ENCODE measurements around the gene BET1L. TPM values are rescaled to one million over a fixed set of nuclear protein-coding genes. Genes with fewer than 3 reads are reported as not detected.
A peak's percentile ranks its signal among the peaks of the same experiment; 100 is the strongest.

BET1L gene, protein sequence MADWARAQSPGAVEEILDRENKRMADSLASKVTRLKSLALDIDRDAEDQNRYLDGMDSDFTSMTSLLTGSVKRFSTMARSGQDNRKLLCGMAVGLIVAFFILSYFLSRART
- total RNA-seq (10 to 100 TPM; 24.6 to 76.6 (median 65.5) TPM), polyA plus RNA-seq (10 to 100 TPM; 38.9 to 51.6 TPM)
- long read RNA-seq, donor 1, transcript BET1L-203 (4 exons, 2,819 nt) = major isoform, 92 of 143 reads
- long read RNA-seq, donor 1, partial matches to known transcripts = 8 of 143 reads
- long read RNA-seq, donor 1, other reads (novel, unspliced or antisense) = 42 of 143 reads
- long read RNA-seq, donor 2, transcript BET1L-203 (4 exons, 2,819 nt) = major isoform, 17 of 18 reads
- long read RNA-seq, donor 2, partial matches to known transcripts = 0 of 18 reads
- long read RNA-seq, donor 2, other reads (novel, unspliced or antisense) = 0 of 18 reads
- long read RNA-seq, donor 3, transcript BET1L-201 (3 exons, 2,916 nt) = minor isoform, 11 of 198 reads
- long read RNA-seq, donor 3, transcript BET1L-203 (4 exons, 2,819 nt) = major isoform, 138 of 198 reads
- long read RNA-seq, donor 3, partial matches to known transcripts = 8 of 198 reads
- long read RNA-seq, donor 3, other reads (novel, unspliced or antisense) = 40 of 198 reads

DNA sequence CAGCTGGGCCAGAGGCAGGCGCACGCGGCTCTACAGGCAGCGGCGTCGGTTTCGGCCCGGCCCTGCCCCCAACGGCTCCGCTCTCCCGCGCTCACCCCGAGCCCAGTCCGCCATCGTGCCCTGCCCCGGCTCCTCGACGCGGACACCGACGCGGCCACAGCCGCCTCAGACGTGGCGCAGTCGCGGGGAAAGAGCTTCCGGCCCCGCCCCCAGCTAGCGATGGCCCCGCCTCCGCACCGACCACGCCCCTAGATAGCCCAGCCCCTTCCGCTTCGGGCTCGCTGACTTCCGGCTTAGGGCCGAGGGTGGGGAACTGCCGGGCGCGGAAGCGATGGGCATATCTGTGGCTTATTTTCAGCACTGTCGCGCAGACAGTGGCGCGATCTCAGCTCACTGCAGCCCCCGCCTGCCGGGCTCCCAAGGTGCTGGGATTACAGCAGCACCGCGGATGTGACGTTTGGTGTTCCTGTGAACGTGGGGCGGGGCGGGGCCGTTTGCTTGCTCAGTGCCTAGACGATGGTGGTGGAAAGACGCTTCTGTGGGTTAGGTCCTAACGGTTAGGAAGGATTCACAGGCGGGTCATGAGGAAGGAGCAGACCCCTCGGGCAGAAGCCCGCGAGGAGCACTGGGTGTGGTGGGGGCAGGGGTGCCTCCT is at the start of gene BET1L, which contains the start of gene RIC8A:
BET1L (minus strand) TSS at position 192 of the 655 bp plus-strand sequence; CDS start at position 114, 78 bp downstream.
RIC8A (plus strand) TSS at position 501 of the 655 bp plus-strand sequence. CDS start 1,147 bp downstream, outside the sequence.
- H3K9me3 ChIP-seq = no peaks in the 10 kb centered on the region
- H3K27me3 ChIP-seq = no peaks in the 10 kb centered on the region
- H3K27ac ChIP-seq = peak within 1 kb of the TSS; percentile 75 to 98
- TF ChIP-seq POLR2A (IDR thresholded peaks at IDR 0.05) (peak; percentile 91), EP300 (IDR thresholded peaks at IDR 0.05) (peak; percentile 21)
- TF ChIP-seq, protein P1, sequence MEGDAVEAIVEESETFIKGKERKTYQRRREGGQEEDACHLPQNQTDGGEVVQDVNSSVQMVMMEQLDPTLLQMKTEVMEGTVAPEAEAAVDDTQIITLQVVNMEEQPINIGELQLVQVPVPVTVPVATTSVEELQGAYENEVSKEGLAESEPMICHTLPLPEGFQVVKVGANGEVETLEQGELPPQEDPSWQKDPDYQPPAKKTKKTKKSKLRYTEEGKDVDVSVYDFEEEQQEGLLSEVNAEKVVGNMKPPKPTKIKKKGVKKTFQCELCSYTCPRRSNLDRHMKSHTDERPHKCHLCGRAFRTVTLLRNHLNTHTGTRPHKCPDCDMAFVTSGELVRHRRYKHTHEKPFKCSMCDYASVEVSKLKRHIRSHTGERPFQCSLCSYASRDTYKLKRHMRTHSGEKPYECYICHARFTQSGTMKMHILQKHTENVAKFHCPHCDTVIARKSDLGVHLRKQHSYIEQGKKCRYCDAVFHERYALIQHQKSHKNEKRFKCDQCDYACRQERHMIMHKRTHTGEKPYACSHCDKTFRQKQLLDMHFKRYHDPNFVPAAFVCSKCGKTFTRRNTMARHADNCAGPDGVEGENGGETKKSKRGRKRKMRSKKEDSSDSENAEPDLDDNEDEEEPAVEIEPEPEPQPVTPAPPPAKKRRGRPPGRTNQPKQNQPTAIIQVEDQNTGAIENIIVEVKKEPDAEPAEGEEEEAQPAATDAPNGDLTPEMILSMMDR (IDR thresholded peaks at IDR 0.05) = no peak
- intact Hi-C loops (cut with DNase I) = loop anchor here (2.0 to 10.0 kb wide), 4 partner anchors 29 to 305 kb away; partner anchors contain the start of genes B4GALNT4 (in 3 of the 4), IFITM2 (in 1 of the 4), PSMD13 (in 1 of the 4) and SIRT3 (in 1 of the 4)
- H3K4me3 ChIP-seq = peak within 1 kb of the TSS; percentile 78
- 0 to 1% (median 0%) methylated on average over 44 to 63 of the region's 63 CpGs for WGBS, 3 donors
- peaks cover 19% of the 10 kb centered on the region for H3K4me1 ChIP-seq (ENCODE audit: insufficient read depth)
- no peaks in the 10 kb centered on the region for H3K36me3 ChIP-seq
- peak; percentile 95 to 98 (median 96) for DNase-seq

DNA sequence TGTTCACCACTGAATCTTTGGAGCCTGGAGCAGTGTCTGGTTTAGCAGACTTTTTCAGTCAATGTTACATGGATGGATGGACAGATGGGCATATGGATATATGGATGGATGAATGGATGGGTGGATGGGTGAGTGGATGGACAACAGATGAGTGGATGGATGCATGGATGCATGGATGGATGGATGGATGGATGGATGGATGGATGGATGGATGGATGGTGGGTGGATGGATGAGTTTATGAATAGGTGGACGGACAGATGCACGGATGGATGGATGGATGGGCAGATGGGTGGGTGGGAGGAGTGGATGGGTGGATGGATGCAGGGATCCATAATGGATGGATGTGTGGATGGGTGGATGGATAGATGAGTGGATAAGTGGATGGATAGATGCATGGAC is 48.6 kb upstream of the BET1L start:
- WGBS, 3 donors = 85 to 96% (median 95%) methylated on average over 2 of the region's 2 CpGs
- H3K27me3 ChIP-seq = no peaks in the 10 kb centered on the region
- no peaks in the 10 kb centered on the region for H3K9me3 ChIP-seq
- H3K4me3 ChIP-seq = no peak overlapping the region
- no peak for DNase-seq
- no peaks in the 10 kb centered on the region for H3K36me3 ChIP-seq
- intact Hi-C loops (cut with DNase I) = no loop called here
- H3K4me1 ChIP-seq (ENCODE audit: insufficient read depth) = no peaks in the 10 kb centered on the region
- TF ChIP-seq EP300 (IDR thresholded peaks at IDR 0.05) = no peak
- TF ChIP-seq, protein P1 (IDR thresholded peaks at IDR 0.05) = no peak
- TF ChIP-seq POLR2A (IDR thresholded peaks at IDR 0.05) = no peak
- H3K27ac ChIP-seq = no peak overlapping the region

DNA sequence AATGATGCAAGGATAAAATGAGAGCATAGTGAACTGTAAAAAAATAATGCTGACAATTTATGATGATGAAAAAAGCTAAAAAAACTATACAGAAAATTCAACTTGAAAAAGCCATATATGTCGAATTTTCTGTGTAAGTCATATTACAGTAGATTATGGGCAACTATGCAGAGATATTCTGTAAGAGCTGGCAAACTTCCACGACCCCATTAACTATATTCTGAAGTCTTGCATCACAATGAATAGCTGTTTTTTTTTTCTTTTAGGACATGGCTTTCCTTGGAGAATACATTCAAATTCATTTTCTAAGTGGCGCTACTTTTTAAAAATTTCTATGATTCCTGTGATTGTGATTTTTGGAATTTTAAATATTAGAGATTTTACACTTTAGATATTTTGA is 48.0 kb upstream of the BET1L start:
- 55 to 66% (median 57%) methylated on average over 3 of the region's 3 CpGs for WGBS, 3 donors
- intact Hi-C loops (cut with DNase I) = no loop called here
- TF ChIP-seq, protein P1 (IDR thresholded peaks at IDR 0.05) = no peak
- TF ChIP-seq EP300 (IDR thresholded peaks at IDR 0.05) = no peak
- no peak for TF ChIP-seq POLR2A (IDR thresholded peaks at IDR 0.05)

DNA sequence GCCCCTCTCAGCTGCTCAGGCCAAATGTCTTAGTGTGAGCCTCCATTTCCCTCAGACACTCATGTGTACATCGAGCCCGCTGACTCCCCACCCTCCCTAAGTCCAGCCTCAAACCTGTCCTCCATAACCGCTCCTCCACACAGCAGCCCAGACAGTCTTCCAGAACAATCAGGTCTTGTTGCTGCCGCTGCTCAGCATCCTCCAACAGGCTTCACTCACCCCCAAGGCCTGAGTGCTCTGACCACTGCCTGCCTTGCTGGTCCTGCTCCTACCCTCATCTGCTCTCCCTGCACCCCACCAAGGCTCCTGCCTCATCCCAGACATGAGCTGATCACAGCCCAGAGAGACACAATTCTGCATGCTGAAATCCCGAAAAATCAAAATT is 46.7 kb upstream of the BET1L start:
- TF ChIP-seq, protein P1 (IDR thresholded peaks at IDR 0.05) = no peak
- TF ChIP-seq EP300 (IDR thresholded peaks at IDR 0.05) (no peak), POLR2A (IDR thresholded peaks at IDR 0.05) (no peak)
- DNase-seq = no peak
- no peaks in the 10 kb centered on the region for H3K36me3 ChIP-seq
- no peak overlapping the region for H3K4me3 ChIP-seq
- H3K9me3 ChIP-seq = no peaks in the 10 kb centered on the region
- intact Hi-C loops (cut with DNase I) = no loop called here
- H3K27ac ChIP-seq = no peak overlapping the region
- WGBS, 3 donors = 73 to 82% (median 78%) methylated on average over 5 of the region's 5 CpGs
- no peaks in the 10 kb centered on the region for H3K4me1 ChIP-seq (ENCODE audit: insufficient read depth)
- no peaks in the 10 kb centered on the region for H3K27me3 ChIP-seq

More for the DNA sequence above, 48.0 kb upstream of the BET1L start:
- Histone ChIP-seq H3K36me3 (no peaks in the 10 kb centered on the region), H3K4me1 (ENCODE audit: insufficient read depth) (no peaks in the 10 kb centered on the region), H3K27me3 (no peaks in the 10 kb centered on the region), H3K9me3 (no peaks in the 10 kb centered on the region), H3K27ac (no peak overlapping the region), H3K4me3 (no peak overlapping the region)
- DNase-seq = no peak
